ENCODE results near the gene PID1.

Gene PID1

DNA sequence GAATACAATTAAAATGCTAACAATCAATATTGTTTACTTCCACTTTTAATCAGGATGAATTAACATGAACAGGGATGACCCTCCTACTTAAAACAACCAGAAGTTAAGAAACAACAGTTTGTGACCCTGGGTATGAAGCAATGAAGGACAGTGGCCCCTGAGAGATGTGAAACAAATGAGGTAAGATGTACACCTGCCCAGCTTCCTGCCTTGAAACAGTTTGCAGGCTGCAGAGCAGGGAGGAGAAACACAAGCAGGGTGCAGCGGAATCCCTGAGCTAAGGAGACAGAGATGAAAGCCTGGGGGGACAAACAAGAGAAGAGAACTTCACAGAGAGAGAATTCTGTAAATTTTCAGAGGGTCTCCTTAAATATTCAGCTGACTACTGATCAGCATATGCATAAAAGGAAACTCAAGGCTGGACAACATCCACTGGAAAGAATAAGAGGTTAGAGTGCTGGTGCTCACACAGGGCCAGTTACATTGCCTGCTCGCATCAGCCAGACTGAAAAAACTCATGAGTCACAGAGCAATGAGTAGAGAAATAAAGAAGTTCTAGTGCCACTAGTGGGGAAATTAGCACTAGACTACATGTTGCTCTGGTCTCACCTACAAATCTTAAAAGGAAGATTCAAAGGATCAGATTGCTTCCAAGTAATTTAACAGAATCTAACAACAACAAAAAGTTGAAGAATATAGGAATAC is 106.4 kb downstream of the PID1 start:
- DNase-seq (ENCODE audit: low read depth): no peak

DNA sequence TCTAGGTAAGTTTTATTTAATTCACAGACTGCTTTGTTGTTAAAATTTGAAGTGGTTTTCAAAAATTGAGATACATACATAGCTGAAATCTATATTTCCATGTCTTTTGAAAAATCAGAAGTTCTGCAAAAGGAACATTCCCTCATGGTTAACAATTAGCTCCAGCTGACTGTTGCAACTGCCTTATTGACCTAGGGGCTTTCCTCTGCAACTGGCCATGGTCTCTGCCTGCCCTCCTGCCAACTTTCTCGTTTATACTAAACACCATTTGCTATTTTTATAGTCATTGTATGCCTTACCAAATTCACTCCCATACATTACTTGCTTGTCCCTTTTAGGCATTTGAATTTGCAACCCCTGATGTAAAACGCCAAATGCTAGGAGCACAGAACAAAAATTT is 107.2 kb downstream of the PID1 start:
- no peak for DNase-seq (ENCODE audit: low read depth)

GRCh38 chr2:229162015-229162414 is 109.1 kb downstream of the PID1 start:
- DNase-seq (ENCODE audit: low read depth): no peak

DNA sequence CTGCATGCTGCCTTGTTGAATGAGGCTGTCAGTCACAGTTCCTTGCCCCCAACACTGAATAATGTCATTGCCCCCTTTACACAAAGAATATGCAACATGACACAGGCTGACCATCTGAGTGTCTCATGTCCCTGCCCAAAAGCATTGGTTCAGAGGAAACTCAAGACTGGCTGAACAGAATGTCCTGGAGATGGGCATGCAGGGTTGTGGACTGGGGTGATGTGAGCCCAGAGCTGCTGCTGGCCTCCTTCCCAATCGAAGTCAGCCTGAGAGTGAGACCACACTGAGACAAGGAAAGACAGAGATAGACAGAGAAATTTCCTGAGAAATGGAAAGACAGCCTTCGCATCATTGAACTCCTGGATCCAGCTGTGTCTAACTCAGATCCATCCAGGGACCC is 110.1 kb downstream of the PID1 start:
- DNase-seq (ENCODE audit: low read depth): no peak

DNA sequence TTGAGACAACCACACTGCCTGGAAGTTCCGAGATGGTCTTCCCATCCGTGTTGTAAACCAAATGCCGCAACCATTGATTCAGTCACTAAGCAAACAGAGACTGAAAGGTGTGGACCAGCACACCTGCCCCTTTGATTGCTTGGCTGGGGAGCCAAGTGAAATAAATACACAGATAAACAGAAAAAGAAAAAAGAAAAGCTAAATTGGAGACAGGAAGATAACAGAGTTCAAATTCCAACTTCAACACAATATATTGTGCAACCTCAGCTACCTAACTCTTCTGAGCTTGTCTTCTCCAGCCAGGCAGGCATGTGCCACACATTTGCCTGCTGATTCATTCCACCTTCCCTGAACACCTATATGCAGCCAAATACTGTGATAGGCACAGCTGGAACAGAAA is 110.9 kb downstream of the PID1 start:
- DNase-seq (ENCODE audit: low read depth): no peak

- DNase-seq (ENCODE audit: low read depth): no peak
Observed at GRCh38 chr2:229159405-229159804, 111.7 kb downstream of the PID1 start.

DNA sequence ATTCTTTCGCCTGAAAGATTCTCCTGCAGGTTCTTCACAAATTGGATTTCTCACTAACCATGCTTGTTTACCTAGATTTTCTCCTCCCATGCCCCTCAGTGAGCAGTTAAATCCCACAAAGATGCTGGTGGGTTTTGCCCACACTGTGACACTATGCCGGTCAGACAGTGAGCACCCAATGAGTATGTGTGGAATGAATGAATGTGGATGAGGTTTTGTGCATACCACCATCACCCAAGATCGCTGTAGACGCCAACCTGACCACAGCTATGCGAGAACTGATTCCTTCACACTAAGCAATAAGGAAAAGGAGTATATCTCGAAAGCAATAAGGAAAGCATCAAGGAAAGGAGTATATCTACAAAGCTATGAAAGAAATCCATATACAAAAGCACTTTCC is 116.7 kb downstream of the PID1 start:
- no peak for DNase-seq (ENCODE audit: low read depth)

GRCh38 chr2:229153951-229154350 is 117.1 kb downstream of the PID1 start:
- no peak for DNase-seq (ENCODE audit: low read depth)

DNA sequence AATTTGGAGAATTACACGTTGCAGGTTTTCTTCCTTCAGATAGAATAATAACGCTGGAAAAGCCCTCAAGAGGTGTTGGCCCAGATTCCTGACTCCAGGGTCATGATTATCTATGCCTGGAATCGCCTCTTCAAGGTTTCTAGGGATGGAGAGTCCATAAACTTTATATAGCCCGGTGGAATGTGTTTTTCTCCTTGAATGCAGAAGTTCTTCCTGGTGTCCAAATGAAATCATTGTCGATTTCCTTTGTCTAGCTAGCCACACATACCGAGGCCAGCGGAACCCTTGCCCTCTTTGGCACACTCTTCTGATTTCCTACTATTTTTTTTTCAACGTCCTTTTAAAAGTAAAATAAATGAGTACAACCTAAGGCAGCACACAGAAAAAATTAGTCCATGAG is 117.8 kb downstream of the PID1 start:
- no peak for DNase-seq (ENCODE audit: low read depth)

DNA sequence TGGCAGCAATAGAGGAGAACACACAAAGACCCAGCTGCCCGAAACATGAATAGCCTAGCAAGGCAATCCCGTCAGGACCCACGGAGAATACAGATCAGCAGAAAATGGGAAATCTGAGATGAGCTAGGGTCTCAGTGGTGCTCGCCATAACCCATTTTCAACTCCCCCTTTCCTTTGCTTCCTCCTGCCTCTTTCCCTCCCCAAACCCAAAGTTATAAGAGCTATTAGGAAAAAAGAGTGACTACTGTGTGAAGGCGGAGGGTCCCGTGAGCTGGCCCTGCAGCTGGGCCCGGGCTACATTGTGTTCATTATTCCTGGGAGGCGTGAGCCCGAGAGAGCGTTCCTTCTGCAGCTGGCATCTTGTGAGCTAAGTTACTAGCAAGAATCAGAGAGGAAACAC is 118.4 kb downstream of the PID1 start:
- no peak for DNase-seq (ENCODE audit: low read depth)

DNA sequence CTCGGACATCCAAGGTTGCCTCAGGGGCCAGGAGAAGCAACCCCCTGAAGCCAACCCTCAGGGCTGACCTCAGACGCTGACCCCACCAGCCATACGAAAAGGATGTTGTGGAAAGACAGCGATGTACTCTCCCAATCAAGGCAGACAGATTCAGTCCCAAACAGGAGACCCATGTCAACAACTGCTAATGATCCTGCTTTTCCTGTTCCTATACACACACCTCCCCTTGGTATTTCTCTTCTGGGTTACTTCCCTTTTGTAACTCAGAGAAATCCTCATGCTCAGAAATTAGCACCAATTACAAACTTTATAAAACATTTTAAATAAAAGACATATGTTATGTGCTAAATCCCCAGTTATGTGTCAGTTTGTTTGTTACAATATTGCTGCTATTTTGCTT is 120.8 kb downstream of the PID1 start:
- no peak for DNase-seq (ENCODE audit: low read depth)

GRCh38 chr2:229141424-229142025 is 129.6 kb downstream of the PID1 start:
- no peak for DNase-seq (ENCODE audit: low read depth)

GRCh38 chr2:229137639-229138038 is 133.4 kb downstream of the PID1 start:
- DNase-seq (ENCODE audit: low read depth): no peak

DNA sequence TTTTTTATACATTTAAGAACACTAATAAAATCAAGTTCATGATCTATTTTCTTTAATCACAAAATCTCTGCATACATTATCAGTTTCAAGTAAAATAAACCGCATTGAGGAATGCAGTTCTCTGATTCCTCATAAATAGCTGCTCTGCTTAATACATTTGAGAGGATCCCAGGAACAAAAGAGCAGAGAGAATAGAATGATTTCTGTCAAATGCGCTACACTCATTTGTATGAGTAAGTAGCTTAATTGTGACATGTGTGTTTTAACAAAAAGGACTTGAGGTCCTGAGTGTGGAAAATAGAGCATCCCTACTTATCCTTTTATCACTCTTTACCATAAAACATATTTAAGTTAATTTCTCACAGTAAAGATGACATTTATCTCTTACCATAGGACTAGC is 134.0 kb downstream of the PID1 start:
- DNase-seq (ENCODE audit: low read depth): no peak

- DNase-seq (ENCODE audit: low read depth): no peak
Observed at GRCh38 chr2:229133155-229133772, 137.8 kb downstream of the PID1 start.

DNA sequence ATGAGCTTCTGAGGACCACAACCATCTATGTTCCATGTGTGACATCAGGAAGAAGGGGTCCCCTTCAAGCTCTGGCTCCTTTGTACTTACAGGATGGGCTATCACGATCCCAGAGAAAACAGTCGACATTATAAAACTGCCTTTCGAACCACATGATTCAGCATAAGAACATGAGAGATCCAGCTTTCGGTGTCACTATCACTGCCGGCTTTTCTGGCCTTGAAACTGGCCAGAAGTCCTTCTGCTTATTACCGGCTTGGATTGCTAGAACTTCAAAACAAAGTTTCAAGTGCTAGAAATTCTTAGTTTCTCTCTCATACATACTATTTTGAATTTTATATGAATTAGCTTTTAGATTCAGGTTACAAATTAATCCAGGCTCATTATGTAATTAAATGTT is 138.9 kb downstream of the PID1 start:
- no peak for DNase-seq (ENCODE audit: low read depth)

DNA sequence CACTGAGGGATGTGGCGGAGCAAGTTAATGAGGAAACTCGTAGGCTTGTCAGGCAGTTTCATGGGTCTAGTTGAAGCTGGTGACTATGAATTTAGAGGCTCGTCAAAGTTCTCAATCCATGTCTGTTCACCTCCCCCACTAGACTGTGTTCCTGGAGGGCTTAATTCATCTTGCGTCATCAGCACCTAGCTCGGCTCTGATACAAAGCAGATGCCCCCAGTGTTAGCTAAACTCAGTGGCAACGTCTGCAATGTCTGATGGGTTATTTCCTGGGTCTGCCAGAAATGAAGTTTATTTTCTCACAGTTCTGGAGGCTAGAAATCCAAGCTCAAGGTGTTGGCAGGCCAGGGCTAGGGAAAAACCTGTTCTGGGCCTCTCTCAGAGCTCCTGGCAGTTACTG is 140.6 kb downstream of the PID1 start:
- no peak for DNase-seq (ENCODE audit: low read depth)

- no peak for DNase-seq (ENCODE audit: low read depth)
Observed at GRCh38 chr2:229129738-229130371, 141.2 kb downstream of the PID1 start.

DNA sequence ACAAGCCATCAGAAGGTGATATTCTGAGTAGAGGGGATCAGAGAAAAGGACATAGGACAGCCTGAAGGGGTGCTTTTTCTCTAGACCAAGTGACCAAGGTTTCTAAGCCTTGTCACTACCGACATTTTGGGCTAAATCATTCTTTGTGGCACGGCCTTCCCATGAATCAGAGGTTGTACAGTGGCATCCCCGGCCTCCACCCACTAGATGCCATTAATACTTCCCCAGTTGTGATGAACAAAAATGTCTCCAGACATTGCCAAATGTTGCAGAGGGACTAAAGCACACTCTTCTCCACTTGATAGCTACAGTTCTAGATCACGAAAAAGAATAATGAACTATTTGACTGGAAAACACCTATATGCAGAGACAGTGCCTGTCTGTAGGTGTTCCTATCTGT is 143.6 kb downstream of the PID1 start:
- DNase-seq (ENCODE audit: low read depth): no peak

GRCh38 chr2:229126066-229126465 is 145.0 kb downstream of the PID1 start:
- no peak for DNase-seq (ENCODE audit: low read depth)

DNA sequence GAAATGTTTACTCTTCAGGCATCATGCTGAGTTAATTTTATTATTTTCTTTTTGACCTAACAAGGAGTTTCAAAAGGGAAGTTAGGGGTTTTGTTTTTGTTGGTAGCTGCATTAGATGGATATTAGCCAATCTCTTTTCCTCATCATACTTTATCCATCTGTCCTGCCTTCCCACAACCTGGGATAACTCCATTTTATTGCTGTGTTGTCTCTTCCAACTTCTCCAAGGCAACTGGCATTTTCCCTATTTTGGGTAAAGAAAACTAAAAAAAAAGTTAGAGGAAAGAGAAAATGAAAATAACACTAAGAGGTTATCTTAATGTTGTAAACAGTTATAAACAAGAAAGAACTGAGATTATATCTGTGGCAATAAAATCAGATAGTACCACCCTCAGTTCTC is 147.0 kb downstream of the PID1 start:
- no peak for DNase-seq (ENCODE audit: low read depth)

- DNase-seq (ENCODE audit: low read depth): no peak
Observed at GRCh38 chr2:229118927-229119326, 152.2 kb downstream of the PID1 start.

DNA sequence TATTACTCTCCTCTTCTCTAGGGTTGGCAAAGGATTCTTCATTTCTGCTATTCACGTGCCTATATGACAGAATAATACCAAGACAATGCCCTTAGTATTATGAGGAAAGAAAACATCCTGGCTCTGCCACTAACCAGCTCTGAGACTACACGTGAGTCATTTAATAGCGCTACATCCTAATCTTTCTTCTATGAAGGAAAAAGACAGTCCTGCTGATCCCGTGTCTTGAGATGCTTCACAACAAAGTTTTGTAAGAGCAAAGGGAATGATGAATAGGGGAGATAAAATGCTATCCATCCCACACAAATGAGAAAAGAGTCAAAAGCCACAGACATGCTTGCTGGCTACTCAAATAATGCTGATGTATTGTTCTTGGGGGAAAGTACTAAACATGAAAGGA is 152.8 kb downstream of the PID1 start:
- no peak for DNase-seq (ENCODE audit: low read depth)
